Measurements from ENCODE around the gene LILRB4.

LILRB4 gene

GRCh38 chr19:54659300-54659699 lies 3.5 kb upstream of the LILRB4 start:
- TF ChIP-seq CTCF (IDR thresholded peaks at IDR 0.05; ENCODE audit: low read depth, low read length, missing control alignments): no peak
- no peak for DNase-seq (ENCODE audit: extremely low read depth, low read depth)

GRCh38 chr19:54660306-54660705 lies 2.5 kb upstream of the LILRB4 start:
- no peak overlapping the region for H3K4me3 ChIP-seq (replicated peaks; ENCODE audit: low read depth, low read length)
- TF ChIP-seq CTCF (IDR thresholded peaks at IDR 0.05; ENCODE audit: low read depth, low read length, missing control alignments): no peak
- DNase-seq (ENCODE audit: extremely low read depth, low read depth): no peak

More at GRCh38 chr19:54659300-54659699, 3.5 kb upstream of the LILRB4 start:
- no peak overlapping the region for H3K4me3 ChIP-seq (replicated peaks; ENCODE audit: low read depth, low read length)

- no peak for DNase-seq (ENCODE audit: extremely low read depth, low read depth)
- TF ChIP-seq CTCF (IDR thresholded peaks at IDR 0.05; ENCODE audit: low read depth, low read length, missing control alignments): no peak
- no peak overlapping the region for H3K4me3 ChIP-seq (replicated peaks; ENCODE audit: low read depth, low read length)
Measured at GRCh38 chr19:54660964-54661363, 1.8 kb upstream of the LILRB4 start.

GRCh38 chr19:54661846-54662481 lies 821 bp upstream of the LILRB4 start:
- no peak for TF ChIP-seq CTCF (IDR thresholded peaks at IDR 0.05; ENCODE audit: low read depth, low read length, missing control alignments)
- no peak overlapping the region for H3K4me3 ChIP-seq (replicated peaks; ENCODE audit: low read depth, low read length)
- DNase-seq (ENCODE audit: extremely low read depth, low read depth): no peak

GRCh38 chr19:54665530-54665929 lies 2.7 kb downstream of the LILRB4 start:
- TF ChIP-seq CTCF (IDR thresholded peaks at IDR 0.05; ENCODE audit: low read depth, low read length, missing control alignments): no peak
- no peak for DNase-seq (ENCODE audit: extremely low read depth, low read depth)
- H3K4me3 ChIP-seq (replicated peaks; ENCODE audit: low read depth, low read length): no peak overlapping the region

GRCh38 chr19:54667217-54667616 lies 4.4 kb downstream of the LILRB4 start:
- H3K4me3 ChIP-seq (replicated peaks; ENCODE audit: low read depth, low read length): no peak overlapping the region
- no peak for TF ChIP-seq CTCF (IDR thresholded peaks at IDR 0.05; ENCODE audit: low read depth, low read length, missing control alignments)
- no peak for DNase-seq (ENCODE audit: extremely low read depth, low read depth)

GRCh38 chr19:54668353-54668752 lies 5.6 kb downstream of the LILRB4 start:
- DNase-seq (ENCODE audit: extremely low read depth, low read depth): no peak

More at GRCh38 chr19:54668353-54668752, 5.6 kb downstream of the LILRB4 start:
- no peak overlapping the region for H3K4me3 ChIP-seq (replicated peaks; ENCODE audit: low read depth, low read length)
- no peak for TF ChIP-seq CTCF (IDR thresholded peaks at IDR 0.05; ENCODE audit: low read depth, low read length, missing control alignments)

All from HFF-Myc (cell line).